ENCODE data around the gene PAN2.

The PAN2 gene

GRCh38 chr12:56266693-56267442 lies 66.9 kb downstream of the PAN2 start, which contains the start of gene COQ10A:
Gene COQ10A, plus strand, starts transcription at chr12:56266942. Its CDS starts 177 bp downstream, at chr12:56267119.
- no peak for DNase-seq (ENCODE audit: low read depth)

Measured in HS-5 (cell line).